GM23248 (cell line): ENCODE results near the gene CUL4B.

Experiments
- EZH2 ChIP-seq: fragments of 200-600 bp; sonication (generic); IDR thresholded peaks from 2 replicates; pipeline ENCODE4 v1.6.1; 2018; ENCODE audit warnings: antibody characterized with exemption, mild to moderate bottlenecking; ENCODE audit not compliant: insufficient read depth, poor library complexity, severe bottlenecking
- EZH2phosphoT487 ChIP-seq: fragments of 200-600 bp; sonication (generic); IDR thresholded peaks from 2 replicates; pipeline ENCODE4 v1.6.1; 2018; ENCODE audit warnings: antibody characterized with exemption, moderate library complexity, mild to moderate bottlenecking, low read depth; ENCODE audit not compliant: insufficient read depth

DNA sequence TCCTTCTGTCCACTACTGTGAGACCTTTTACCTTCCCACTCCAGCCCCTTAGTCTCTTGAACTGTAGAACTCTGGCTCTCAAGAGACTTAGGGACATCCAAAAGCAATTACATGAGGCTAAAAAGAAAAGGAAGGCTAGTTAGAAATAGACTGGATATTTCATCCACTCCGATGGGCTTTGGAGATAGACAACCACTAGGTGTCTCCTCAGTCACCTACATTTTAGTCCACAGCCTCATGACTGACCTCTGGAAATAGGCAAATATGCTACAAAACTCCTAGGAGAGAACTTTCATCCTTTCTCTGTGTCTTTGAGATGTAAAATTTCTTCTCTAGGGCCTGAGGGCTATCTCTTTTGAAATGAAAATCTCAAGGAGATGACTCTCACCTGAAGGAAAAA, 46.5 kb downstream of the CUL4B start:
- no peak for TF ChIP-seq EZH2
- no peak for TF ChIP-seq EZH2phosphoT487
